Panc1 (cell line): ENCODE measurements around the gene AGBL4. TPM values are rescaled to one million over a fixed set of nuclear protein-coding genes. Genes with fewer than 3 reads are reported as not detected.
"Not testable (repeated sequence)": the region's sequence is repeated elsewhere in the genome, so short reads cannot be mapped to it uniquely, and the experiment has no call there.

Experiments used
- ATAC-seq: fragments of 200-7000 bp; cut with Tn5 transposase; 2 replicates; pipeline ENCODE4 v1.9.1; 2020; ENCODE audit warnings: mild to moderate bottlenecking, moderate library complexity
- BruUV-seq: library from RNA; stranded (reverse); fragments of 400-500 nt; replicated peaks from 2 replicates; lab custom pipeline; 2021; lab: Mats Ljungman, UMichigan
- CTCF ChIA-PET: fragments of 300-600 bp; sonication (Branson Sonifier 250); formaldehyde crosslinking; loops from one replicate; lab custom pipeline; 2022; ENCODE audit warnings: antibody characterized with exemption; lab: Charles Lee
- POLR2A ChIA-PET: fragments of 300-600 bp; sonication (Branson Sonifier 250); formaldehyde crosslinking; loops from one replicate; lab custom pipeline; 2022; ENCODE audit warnings: antibody characterized with exemption; lab: Charles Lee
- DNase-seq: peaks from one replicate; pipeline ENCODE4 v3.0.0-alpha.2; 2010; ENCODE audit warnings: low read depth, low spot score
- H3K27ac ChIP-seq: 2 replicates; pipeline ENCODE4 v1.5.1; 2011; ENCODE audit warnings: mild to moderate bottlenecking, low read length, inconsistent platforms
- H3K27me3 ChIP-seq: fragments of 200-500 bp; sonication (Bioruptor generic); 2 replicates; pipeline ENCODE4 v1.6.0; 2014; ENCODE audit warnings: low read length, inconsistent platforms; ENCODE audit not compliant: control insufficient read depth, insufficient read depth
- H3K36me3 ChIP-seq: fragments of 200-500 bp; sonication (Bioruptor generic); 2 replicates; pipeline ENCODE4 v1.5.1; 2014; ENCODE audit warnings: inconsistent platforms, mild to moderate bottlenecking, low read length, moderate library complexity; ENCODE audit not compliant: control insufficient read depth, insufficient read depth
- H3K4me1 ChIP-seq: 2 replicates; pipeline ENCODE4 v1.5.1; 2011; ENCODE audit warnings: inconsistent platforms, mild to moderate bottlenecking, low read length, moderate library complexity; ENCODE audit not compliant: control insufficient read depth, insufficient read depth
- H3K4me3 ChIP-seq, 2 experiments: 2 replicates each; pipeline ENCODE4 v1.5.1; 2011 to 2012; ENCODE audit warnings: low read depth in 2 of 2, low read length in 2 of 2, mild to moderate bottlenecking in 2 of 2, inconsistent platforms in 1 of 2, moderate library complexity in 1 of 2
- H3K9me3 ChIP-seq: fragments of 200-500 bp; sonication (Bioruptor generic); 2 replicates; pipeline ENCODE4 v1.5.1; 2014; ENCODE audit warnings: low read depth, mild to moderate bottlenecking, inconsistent platforms, low read length, moderate library complexity; ENCODE audit not compliant: control insufficient read depth, insufficient read depth
- POLR2AphosphoS5 ChIP-seq: IDR thresholded peaks from 2 replicates; pipeline ENCODE4 v1.6.1; 2012; ENCODE audit warnings: mild to moderate bottlenecking, low read depth, low read length, moderate library complexity
- SIN3A ChIP-seq: IDR thresholded peaks from 2 replicates; pipeline ENCODE4 v1.6.1; 2012; ENCODE audit warnings: low read depth, mild to moderate bottlenecking, low read length, moderate library complexity, borderline replicate concordance; ENCODE audit not compliant: insufficient read depth
- TCF7L2 ChIP-seq: IDR thresholded peaks from 2 replicates; pipeline ENCODE4 v1.6.1; 2011; ENCODE audit warnings: mild to moderate bottlenecking, low read depth, low read length, inconsistent platforms
- in situ Hi-C: cut with HindIII; loops from 2 replicates; pipeline ENCODE4 v1.10.0; 2016; ENCODE audit warnings: low sequenced_read_pairs, low pct_unique_long_range_greater_than_20kb
- intact Hi-C: fragments of 100-400 bp; cut with micrococcal nuclease; formaldehyde crosslinking; loops from one replicate; pipeline ENCODE4 v1.10.0; 2022; ENCODE audit not compliant: unreplicated experiment
- total RNA-seq: library from RNA; stranded (reverse); gene quantifications from one replicate; pipeline ENCODE4 v1.2.1, GENCODE V29; 2021; ENCODE audit not compliant: unreplicated experiment
- TF ChIP-seq, protein P1 (sequence below), 2 experiments: IDR thresholded peaks; 2 replicates each; pipeline ENCODE4 v1.6.1; 2011 to 2012; ENCODE audit warnings: low read depth in 2 of 2, control low read depth in 1 of 2, low read length in 1 of 2, mild to moderate bottlenecking in 1 of 2, moderate library complexity in 1 of 2; ENCODE audit not compliant: insufficient read depth in 1 of 2
- TF ChIP-seq, protein P2 (sequence below): fragments of 450-650 bp; IDR thresholded peaks from 2 replicates; pipeline ENCODE4 v1.5.1; 2017; ENCODE audit warnings: mild to moderate bottlenecking

AGBL4 gene
- total RNA-seq, 1 experiment from 2014 or later, result not detected

DNA sequence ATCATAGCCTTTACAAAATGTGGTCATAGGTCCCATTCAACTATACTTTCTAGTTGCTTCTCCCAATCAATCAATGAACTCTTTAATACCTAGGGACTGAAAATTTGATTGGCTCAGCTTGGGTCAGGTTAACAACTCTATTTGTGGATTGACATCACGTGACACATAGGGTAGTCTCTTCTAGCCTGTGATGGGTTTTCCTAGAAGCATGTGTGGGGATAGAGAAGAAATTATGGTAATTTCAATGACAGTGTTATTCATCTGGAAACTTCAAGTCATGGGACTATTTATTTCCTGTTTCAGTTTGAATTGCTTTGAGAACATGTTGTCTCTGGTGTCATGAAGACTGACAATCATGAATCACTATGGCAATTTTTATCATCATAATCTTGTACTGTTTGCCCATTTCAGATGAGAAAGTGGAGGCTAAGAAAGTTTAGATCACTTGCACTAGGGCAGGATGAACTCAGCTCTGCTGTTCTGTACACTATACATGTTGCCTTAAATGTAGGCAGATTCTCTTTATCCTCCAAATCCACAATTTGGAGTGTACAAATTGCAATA is 717.2 kb downstream of the AGBL4 start:
- intact Hi-C loops, result no loop called here
- H3K27ac ChIP-seq, result no peak overlapping the region
- TF ChIP-seq, protein P1, sequence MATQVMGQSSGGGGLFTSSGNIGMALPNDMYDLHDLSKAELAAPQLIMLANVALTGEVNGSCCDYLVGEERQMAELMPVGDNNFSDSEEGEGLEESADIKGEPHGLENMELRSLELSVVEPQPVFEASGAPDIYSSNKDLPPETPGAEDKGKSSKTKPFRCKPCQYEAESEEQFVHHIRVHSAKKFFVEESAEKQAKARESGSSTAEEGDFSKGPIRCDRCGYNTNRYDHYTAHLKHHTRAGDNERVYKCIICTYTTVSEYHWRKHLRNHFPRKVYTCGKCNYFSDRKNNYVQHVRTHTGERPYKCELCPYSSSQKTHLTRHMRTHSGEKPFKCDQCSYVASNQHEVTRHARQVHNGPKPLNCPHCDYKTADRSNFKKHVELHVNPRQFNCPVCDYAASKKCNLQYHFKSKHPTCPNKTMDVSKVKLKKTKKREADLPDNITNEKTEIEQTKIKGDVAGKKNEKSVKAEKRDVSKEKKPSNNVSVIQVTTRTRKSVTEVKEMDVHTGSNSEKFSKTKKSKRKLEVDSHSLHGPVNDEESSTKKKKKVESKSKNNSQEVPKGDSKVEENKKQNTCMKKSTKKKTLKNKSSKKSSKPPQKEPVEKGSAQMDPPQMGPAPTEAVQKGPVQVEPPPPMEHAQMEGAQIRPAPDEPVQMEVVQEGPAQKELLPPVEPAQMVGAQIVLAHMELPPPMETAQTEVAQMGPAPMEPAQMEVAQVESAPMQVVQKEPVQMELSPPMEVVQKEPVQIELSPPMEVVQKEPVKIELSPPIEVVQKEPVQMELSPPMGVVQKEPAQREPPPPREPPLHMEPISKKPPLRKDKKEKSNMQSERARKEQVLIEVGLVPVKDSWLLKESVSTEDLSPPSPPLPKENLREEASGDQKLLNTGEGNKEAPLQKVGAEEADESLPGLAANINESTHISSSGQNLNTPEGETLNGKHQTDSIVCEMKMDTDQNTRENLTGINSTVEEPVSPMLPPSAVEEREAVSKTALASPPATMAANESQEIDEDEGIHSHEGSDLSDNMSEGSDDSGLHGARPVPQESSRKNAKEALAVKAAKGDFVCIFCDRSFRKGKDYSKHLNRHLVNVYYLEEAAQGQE (IDR thresholded peaks at IDR 0.05; ENCODE audit: insufficient read depth in 1 of 2, low read depth in 2 of 2, low read length in 1 of 2), result no peak
- TF ChIP-seq, protein P2, sequence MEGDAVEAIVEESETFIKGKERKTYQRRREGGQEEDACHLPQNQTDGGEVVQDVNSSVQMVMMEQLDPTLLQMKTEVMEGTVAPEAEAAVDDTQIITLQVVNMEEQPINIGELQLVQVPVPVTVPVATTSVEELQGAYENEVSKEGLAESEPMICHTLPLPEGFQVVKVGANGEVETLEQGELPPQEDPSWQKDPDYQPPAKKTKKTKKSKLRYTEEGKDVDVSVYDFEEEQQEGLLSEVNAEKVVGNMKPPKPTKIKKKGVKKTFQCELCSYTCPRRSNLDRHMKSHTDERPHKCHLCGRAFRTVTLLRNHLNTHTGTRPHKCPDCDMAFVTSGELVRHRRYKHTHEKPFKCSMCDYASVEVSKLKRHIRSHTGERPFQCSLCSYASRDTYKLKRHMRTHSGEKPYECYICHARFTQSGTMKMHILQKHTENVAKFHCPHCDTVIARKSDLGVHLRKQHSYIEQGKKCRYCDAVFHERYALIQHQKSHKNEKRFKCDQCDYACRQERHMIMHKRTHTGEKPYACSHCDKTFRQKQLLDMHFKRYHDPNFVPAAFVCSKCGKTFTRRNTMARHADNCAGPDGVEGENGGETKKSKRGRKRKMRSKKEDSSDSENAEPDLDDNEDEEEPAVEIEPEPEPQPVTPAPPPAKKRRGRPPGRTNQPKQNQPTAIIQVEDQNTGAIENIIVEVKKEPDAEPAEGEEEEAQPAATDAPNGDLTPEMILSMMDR, result no peak
- TF ChIP-seq POLR2AphosphoS5 (no peak), TCF7L2 (no peak), SIN3A (no peak)
- ATAC-seq (no peak), DNase-seq (no peak)
- no peaks in the 10 kb centered on the region for H3K4me1 ChIP-seq
- in situ Hi-C loops, result no loop called here
- H3K36me3 ChIP-seq, result no peaks in the 10 kb centered on the region
- BruUV-seq, result no TSS peak
- no peak overlapping the region for H3K4me3 ChIP-seq
- H3K27me3 ChIP-seq, result no peaks in the 10 kb centered on the region
- CTCF ChIA-PET, result no interaction called here
- no peaks in the 10 kb centered on the region for H3K9me3 ChIP-seq
- POLR2A ChIA-PET, result no interaction called here

DNA sequence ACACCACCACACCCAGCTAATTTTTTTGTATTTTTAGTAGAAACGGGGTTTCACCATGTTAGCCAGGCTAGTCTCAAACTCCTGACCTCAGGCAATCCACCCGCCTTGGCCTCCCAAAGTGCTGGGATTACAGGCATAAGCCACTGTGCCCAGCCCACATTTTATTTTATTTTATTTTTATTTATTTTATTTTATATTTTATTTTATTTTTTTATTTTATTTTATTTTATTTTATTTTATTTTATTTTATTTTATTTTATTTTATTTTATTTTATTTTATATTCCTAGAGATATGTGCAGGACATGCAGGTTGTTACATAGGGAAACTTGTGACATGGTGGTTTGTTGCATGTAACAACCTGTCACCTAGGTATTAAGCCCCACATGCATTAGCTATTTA is 721.4 kb downstream of the AGBL4 start:
- BruUV-seq, POLR2A ChIA-PET, H3K36me3 ChIP-seq, intact Hi-C loops, H3K9me3 ChIP-seq, H3K27me3 ChIP-seq, in situ Hi-C loops, H3K27ac ChIP-seq, H3K4me1 ChIP-seq, CTCF ChIA-PET, DNase-seq, H3K4me3 ChIP-seq, ATAC-seq: not testable (repeated sequence)

DNA sequence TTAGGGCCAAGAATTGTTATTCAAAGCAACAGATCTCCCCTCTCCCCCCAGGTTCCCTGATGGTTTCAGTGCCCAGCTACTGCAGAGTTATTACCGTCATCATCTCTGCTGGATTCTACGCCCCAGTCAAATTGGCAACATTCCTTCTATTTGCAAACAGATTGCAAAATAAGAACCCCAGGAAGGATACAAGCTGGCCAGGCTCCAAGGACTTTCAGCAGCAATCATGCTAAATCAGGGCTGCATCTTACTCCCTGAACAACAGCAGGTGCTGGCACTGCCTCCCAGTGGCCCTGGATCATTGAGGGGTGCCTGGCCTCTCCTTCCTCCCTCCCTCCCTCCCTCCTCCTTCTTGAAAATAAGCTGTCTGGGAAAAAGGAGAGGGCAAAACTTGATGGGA is 725.5 kb downstream of the AGBL4 start:
- ATAC-seq (no peak), DNase-seq (no peak)
- Histone ChIP-seq H3K4me3 (no peak overlapping the region), H3K27me3 (no peaks in the 10 kb centered on the region), H3K9me3 (no peaks in the 10 kb centered on the region), H3K4me1 (no peaks in the 10 kb centered on the region), H3K27ac (no peak overlapping the region), H3K36me3 (no peaks in the 10 kb centered on the region)
- intact Hi-C loops (no loop called here), in situ Hi-C loops (no loop called here)
- no TSS peak for BruUV-seq
- TF ChIP-seq, protein P2, result no peak
- TF ChIP-seq SIN3A (no peak), TCF7L2 (no peak), POLR2AphosphoS5 (no peak)
- TF ChIP-seq, protein P1 (IDR thresholded peaks at IDR 0.05; ENCODE audit: insufficient read depth in 1 of 2, low read depth in 2 of 2, low read length in 1 of 2), result no peak
- POLR2A ChIA-PET, result no interaction called here
- CTCF ChIA-PET, result no interaction called here
